Measurements from ENCODE around the gene FUZ. TPM values are rescaled to one million over a fixed set of nuclear protein-coding genes. Genes with fewer than 3 reads are reported as not detected.

The FUZ gene
- total RNA-seq, 4 donors from 2014 or later: 20.1 to 40.1 (median 33.3) TPM

GRCh38 chr19:49763230-49763629 lies 49.9 kb downstream of the FUZ start, which contains the start of gene TSKS:
Gene TSKS, minus strand, starts transcription at chr19:49763306. Its CDS starts 59 bp downstream, at chr19:49763247.
- intact Hi-C loops (cut with DNase I): loop anchor here (5.0 to 10.0 kb wide), 2 partner anchors 39 to 112 kb away; partner anchors contain the start of genes AKT1S1 and TBC1D17
- WGBS, 2 donors: 84 to 90% methylated on average over 6 of the region's 6 CpGs
- Histone ChIP-seq H3K4me3 (replicated peaks in 1 of 3) (no peak within 1 kb of the TSS), H3K27me3 (no peaks in the 10 kb centered on the region), H3K9me3 (no peaks in the 10 kb centered on the region), H3K27ac (peak within 1 kb of the TSS in 1 of 3 donors; percentile 63), H3K36me3 (no peaks in the 10 kb centered on the region), H3K4me1 (peaks cover 9 to 12% of the 10 kb centered on the region in 2 donors)
- TF ChIP-seq POLR2A (IDR thresholded peaks at IDR 0.05) (no peak), CTCF (IDR thresholded peaks at IDR 0.05) (no peak)
- no peak for DNase-seq

GRCh38 chr19:49761625-49762311 lies 51.3 kb downstream of the FUZ start:
- no peak for TF ChIP-seq POLR2A (IDR thresholded peaks at IDR 0.05)
- no peak for TF ChIP-seq CTCF (IDR thresholded peaks at IDR 0.05)
- peaks cover 5 to 7% of the 10 kb centered on the region in 2 donors for H3K4me1 ChIP-seq
- H3K27me3 ChIP-seq: no peaks in the 10 kb centered on the region
- DNase-seq: no peak
- intact Hi-C loops (cut with DNase I): loop anchor here (5.0 to 10.0 kb wide), 2 partner anchors 41 to 113 kb away; partner anchors contain the start of genes AKT1S1 and TBC1D17
- H3K9me3 ChIP-seq: no peaks in the 10 kb centered on the region
- peak overlapping the region; percentile 62 to 68 (median 63) for H3K27ac ChIP-seq
- H3K36me3 ChIP-seq: no peaks in the 10 kb centered on the region
- H3K4me3 ChIP-seq (replicated peaks in 1 of 3): no peak overlapping the region
- WGBS, 2 donors: 37 to 54% methylated on average over 11 to 16 of the region's 16 CpGs

- Histone ChIP-seq H3K27me3 (no peaks in the 10 kb centered on the region), H3K9me3 (no peaks in the 10 kb centered on the region), H3K27ac (peak overlapping the region; percentile 62 to 68 (median 63)), H3K36me3 (no peaks in the 10 kb centered on the region), H3K4me1 (peaks cover 5 to 7% of the 10 kb centered on the region in 2 donors), H3K4me3 (replicated peaks in 1 of 3) (no peak overlapping the region)
- intact Hi-C loops (cut with DNase I): loop anchor here (5.0 to 10.0 kb wide), 2 partner anchors 41 to 114 kb away; partner anchors contain the start of genes AKT1S1 and TBC1D17
- 69 to 87% methylated on average over 1 of the region's 1 CpG for WGBS, 2 donors
- DNase-seq: no peak
- no peak for TF ChIP-seq CTCF (IDR thresholded peaks at IDR 0.05)
- TF ChIP-seq POLR2A (IDR thresholded peaks at IDR 0.05): no peak
Measured at GRCh38 chr19:49761249-49761624, 51.9 kb downstream of the FUZ start.

- 33 to 37% methylated on average over 7 of the region's 7 CpGs for WGBS, 2 donors
- Histone ChIP-seq H3K4me3 (replicated peaks in 1 of 3) (no peak overlapping the region), H3K27ac (no peak overlapping the region), H3K4me1 (no peaks in the 10 kb centered on the region), H3K27me3 (no peaks in the 10 kb centered on the region), H3K36me3 (no peaks in the 10 kb centered on the region), H3K9me3 (no peaks in the 10 kb centered on the region)
- no peak for TF ChIP-seq CTCF (IDR thresholded peaks at IDR 0.05)
- no peak for TF ChIP-seq POLR2A (IDR thresholded peaks at IDR 0.05)
- no peak for DNase-seq
- intact Hi-C loops (cut with DNase I): no loop called here
Measured at GRCh38 chr19:49758292-49758691, 54.8 kb downstream of the FUZ start.

Small RNA genes within 50 kb of the gene (microRNA-seq; reads per million reads assigned to microRNA genes)
- 1.8 reads per million for gene MIR4749
- not detected for gene MIR6799
- not detected for gene MIR6800

Small RNA genes within 50 kb of the gene (small RNA-seq; reads per million reads assigned to genes)
- gene MIR4749 (not detected), gene MIR6799 (not detected), gene RNU6-841P (not detected)

Other genes with a start within 250 kb of the FUZ start
- 10 to 100 TPM; 46.1 to 94.6 (median 64.7) TPM for gene NOSIP, start 232.7 kb downstream of the FUZ start, total RNA-seq
- gene PRRG2, start 232.0 kb downstream of the FUZ start, total RNA-seq: 10 to 100 TPM in 3 of 4 donors, 1 to 10 TPM in 1; 8.9 to 29.6 (median 25.0) TPM
- 10 to 100 TPM in 3 of 4 donors, 1 to 10 TPM in 1; 7.3 to 15.6 (median 12.4) TPM for gene PRR12, start 222.1 kb downstream of the FUZ start, total RNA-seq
- 10 to 100 TPM; 24.0 to 44.5 (median 28.8) TPM for gene RRAS, start 173.1 kb downstream of the FUZ start, total RNA-seq
- 10 to 100 TPM; 17.5 to 38.4 (median 25.8) TPM for gene SCAF1, start 171.1 kb downstream of the FUZ start, total RNA-seq
- gene IRF3, start 147.4 kb downstream of the FUZ start, total RNA-seq: 10 to 100 TPM; 41.5 to 62.5 (median 52.3) TPM
- gene BCL2L12, start 147.4 kb downstream of the FUZ start, total RNA-seq: 1 to 10 TPM; 4.7 to 8.1 (median 7.2) TPM
- gene PRMT1, start 136.0 kb downstream of the FUZ start, total RNA-seq: 100 to 1,000 TPM; 117 to 156 (median 139) TPM
- gene ADM5, start 123.7 kb downstream of the FUZ start, total RNA-seq: 1 to 10 TPM in 1 of 4 donors, under 1 TPM in 2, not detected in 1; 0.38 to 2.7 (median 0.45) TPM
- 1 to 10 TPM; 1.9 to 3.9 (median 2.6) TPM for gene CPT1C, start 122.2 kb downstream of the FUZ start, total RNA-seq
- under 1 TPM in 2 of 4 donors, not detected in 2; 0.22 to 0.81 TPM for gene TSKS, start 50.0 kb downstream of the FUZ start, total RNA-seq
- gene AP2A1, start 46.3 kb downstream of the FUZ start, total RNA-seq: 10 to 100 TPM; 48.4 to 77.6 (median 66.9) TPM
- 10 to 100 TPM; 42.6 to 50.2 (median 44.9) TPM for gene MED25, start 5.0 kb upstream of the FUZ start, total RNA-seq
- 100 to 1,000 TPM in 2 of 4 donors, 10 to 100 TPM in 2; 88.3 to 148 (median 98.9) TPM for gene PTOV1, start 37.9 kb upstream of the FUZ start, total RNA-seq
- gene PNKP, start 54.3 kb upstream of the FUZ start, total RNA-seq: 100 to 1,000 TPM in 1 of 4 donors, 10 to 100 TPM in 3; 54.6 to 124 (median 84.3) TPM
- gene AKT1S1, start 64.1 kb upstream of the FUZ start, total RNA-seq: 10 to 100 TPM; 16.7 to 26.0 (median 21.5) TPM
- gene TBC1D17, start 64.4 kb upstream of the FUZ start, total RNA-seq: 10 to 100 TPM; 28.5 to 41.9 (median 39.7) TPM
- under 1 TPM in 1 of 4 donors, not detected in 3; 0.83 TPM for gene IL4I1, start 83.6 kb upstream of the FUZ start, total RNA-seq
- 10 to 100 TPM in 1 of 4 donors, 1 to 10 TPM in 3; 6.3 to 17.9 (median 8.0) TPM for gene ATF5, start 115.9 kb upstream of the FUZ start, total RNA-seq
- 10 to 100 TPM; 27.5 to 32.3 (median 30.5) TPM for gene NUP62, start 116.2 kb upstream of the FUZ start, total RNA-seq
- 1 to 10 TPM in 2 of 4 donors, under 1 TPM in 2; 0.33 to 1.7 (median 0.92) TPM for gene SIGLEC11, start 147.9 kb upstream of the FUZ start, total RNA-seq
- gene VRK3, start 212.1 kb upstream of the FUZ start, total RNA-seq: 10 to 100 TPM; 34.7 to 52.1 (median 46.8) TPM
- gene ZNF473, start 212.7 kb upstream of the FUZ start, total RNA-seq: 10 to 100 TPM in 3 of 4 donors, 1 to 10 TPM in 1; 7.7 to 15.5 (median 10.5) TPM

Data from thyroid gland (tissue), 4 donors.